ENCODE results near the gene MYO1E.

MYO1E gene

GRCh38 chr15:59313641-59314332 is 58.9 kb downstream of the MYO1E start:
- no peaks in the 10 kb centered on the region for H3K36me3 ChIP-seq (ENCODE audit: control insufficient read depth, insufficient read depth, low read length)
- H3K27me3 ChIP-seq (ENCODE audit: control insufficient read depth, insufficient read depth, low read length): no peaks in the 10 kb centered on the region
- TF ChIP-seq, protein P1, sequence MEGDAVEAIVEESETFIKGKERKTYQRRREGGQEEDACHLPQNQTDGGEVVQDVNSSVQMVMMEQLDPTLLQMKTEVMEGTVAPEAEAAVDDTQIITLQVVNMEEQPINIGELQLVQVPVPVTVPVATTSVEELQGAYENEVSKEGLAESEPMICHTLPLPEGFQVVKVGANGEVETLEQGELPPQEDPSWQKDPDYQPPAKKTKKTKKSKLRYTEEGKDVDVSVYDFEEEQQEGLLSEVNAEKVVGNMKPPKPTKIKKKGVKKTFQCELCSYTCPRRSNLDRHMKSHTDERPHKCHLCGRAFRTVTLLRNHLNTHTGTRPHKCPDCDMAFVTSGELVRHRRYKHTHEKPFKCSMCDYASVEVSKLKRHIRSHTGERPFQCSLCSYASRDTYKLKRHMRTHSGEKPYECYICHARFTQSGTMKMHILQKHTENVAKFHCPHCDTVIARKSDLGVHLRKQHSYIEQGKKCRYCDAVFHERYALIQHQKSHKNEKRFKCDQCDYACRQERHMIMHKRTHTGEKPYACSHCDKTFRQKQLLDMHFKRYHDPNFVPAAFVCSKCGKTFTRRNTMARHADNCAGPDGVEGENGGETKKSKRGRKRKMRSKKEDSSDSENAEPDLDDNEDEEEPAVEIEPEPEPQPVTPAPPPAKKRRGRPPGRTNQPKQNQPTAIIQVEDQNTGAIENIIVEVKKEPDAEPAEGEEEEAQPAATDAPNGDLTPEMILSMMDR (IDR thresholded peaks at IDR 0.05): no peak
- H2AFZ ChIP-seq: no peak overlapping the region
- no peak overlapping the region for H3K9ac ChIP-seq
- no peak overlapping the region for H3K4me2 ChIP-seq (ENCODE audit: low read length)
- no peak overlapping the region for H3K27ac ChIP-seq
- no peak overlapping the region for H3K4me3 ChIP-seq (ENCODE audit: low read depth, low read length)
- H3K9me3 ChIP-seq (ENCODE audit: control insufficient read depth, low read length): no peaks in the 10 kb centered on the region
- H3K79me2 ChIP-seq: no peaks in the 10 kb centered on the region
- no peaks in the 10 kb centered on the region for H3K4me1 ChIP-seq

DNA sequence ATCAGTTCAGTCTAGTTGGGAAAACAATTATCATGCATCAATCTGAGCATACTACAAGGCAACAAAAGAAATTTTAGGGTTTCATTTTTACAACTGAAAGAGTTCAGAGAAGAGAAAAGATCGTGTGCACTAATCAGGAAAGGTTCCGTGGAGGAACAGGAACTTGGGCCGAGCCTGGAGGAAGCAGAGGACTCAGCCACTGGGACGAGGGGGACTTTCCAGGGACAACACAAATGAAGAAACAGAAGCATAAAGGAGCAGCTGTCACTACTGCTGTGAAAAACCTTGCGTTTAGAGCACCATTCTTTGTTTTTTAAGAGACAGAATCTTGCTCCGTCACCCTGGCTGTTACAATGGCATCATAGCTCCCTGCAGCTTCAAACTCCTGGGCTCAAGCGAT is 60.5 kb downstream of the MYO1E start:
- no peak overlapping the region for H3K4me2 ChIP-seq (ENCODE audit: low read length)
- H3K4me3 ChIP-seq (ENCODE audit: low read depth, low read length): no peak overlapping the region
- no peaks in the 10 kb centered on the region for H3K36me3 ChIP-seq (ENCODE audit: control insufficient read depth, insufficient read depth, low read length)
- no peak overlapping the region for H2AFZ ChIP-seq
- H3K27ac ChIP-seq: no peak overlapping the region
- no peaks in the 10 kb centered on the region for H3K27me3 ChIP-seq (ENCODE audit: control insufficient read depth, insufficient read depth, low read length)
- no peaks in the 10 kb centered on the region for H3K9me3 ChIP-seq (ENCODE audit: control insufficient read depth, low read length)
- H3K4me1 ChIP-seq: no peaks in the 10 kb centered on the region
- no peak overlapping the region for H3K9ac ChIP-seq
- no peaks in the 10 kb centered on the region for H3K79me2 ChIP-seq
- TF ChIP-seq, protein P1 (IDR thresholded peaks at IDR 0.05): no peak

GRCh38 chr15:59311195-59311594 is 61.5 kb downstream of the MYO1E start:
- Histone ChIP-seq H3K36me3 (ENCODE audit: control insufficient read depth, insufficient read depth, low read length) (no peaks in the 10 kb centered on the region), H3K27ac (no peak overlapping the region), H3K79me2 (no peaks in the 10 kb centered on the region), H3K4me1 (no peaks in the 10 kb centered on the region), H3K9ac (no peak overlapping the region), H3K9me3 (ENCODE audit: control insufficient read depth, low read length) (no peaks in the 10 kb centered on the region), H3K4me2 (ENCODE audit: low read length) (no peak overlapping the region), H3K4me3 (ENCODE audit: low read depth, low read length) (no peak overlapping the region), H3K27me3 (ENCODE audit: control insufficient read depth, insufficient read depth, low read length) (no peaks in the 10 kb centered on the region), H2AFZ (no peak overlapping the region)
- TF ChIP-seq, protein P1 (IDR thresholded peaks at IDR 0.05): no peak

GRCh38 chr15:59309405-59309804 is 63.3 kb downstream of the MYO1E start:
- Histone ChIP-seq H3K36me3 (ENCODE audit: control insufficient read depth, insufficient read depth, low read length) (no peaks in the 10 kb centered on the region), H3K4me1 (no peaks in the 10 kb centered on the region), H3K27ac (no peak overlapping the region), H3K27me3 (ENCODE audit: control insufficient read depth, insufficient read depth, low read length) (no peaks in the 10 kb centered on the region), H3K9me3 (ENCODE audit: control insufficient read depth, low read length) (no peaks in the 10 kb centered on the region), H3K4me2 (ENCODE audit: low read length) (no peak overlapping the region), H2AFZ (no peak overlapping the region), H3K9ac (no peak overlapping the region), H3K79me2 (no peaks in the 10 kb centered on the region), H3K4me3 (ENCODE audit: low read depth, low read length) (no peak overlapping the region)
- TF ChIP-seq, protein P1 (IDR thresholded peaks at IDR 0.05): no peak

DNA sequence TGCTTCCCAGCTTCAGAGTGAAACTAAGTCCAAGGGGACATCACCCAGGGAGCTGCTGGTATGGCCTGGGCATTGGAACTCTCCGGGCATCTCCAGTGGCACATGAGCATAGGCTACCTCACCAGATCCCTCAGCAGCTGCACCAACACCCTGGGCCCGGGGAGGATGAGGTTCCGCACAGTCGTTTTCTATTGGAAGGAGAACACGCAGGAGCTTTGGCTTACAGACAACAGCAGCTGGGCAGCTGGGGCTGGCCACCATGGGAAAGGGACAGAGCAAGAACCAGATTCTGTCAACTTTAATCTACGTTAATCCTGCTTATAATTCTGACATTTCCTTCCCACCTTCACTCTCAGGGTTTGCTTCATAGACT is 65.5 kb downstream of the MYO1E start:
- H3K27me3 ChIP-seq (ENCODE audit: control insufficient read depth, insufficient read depth, low read length): no peaks in the 10 kb centered on the region
- H3K9me3 ChIP-seq (ENCODE audit: control insufficient read depth, low read length): no peaks in the 10 kb centered on the region
- H3K36me3 ChIP-seq (ENCODE audit: control insufficient read depth, insufficient read depth, low read length): no peaks in the 10 kb centered on the region
- H3K9ac ChIP-seq: no peak overlapping the region
- no peak overlapping the region for H3K4me2 ChIP-seq (ENCODE audit: low read length)
- no peak overlapping the region for H3K4me3 ChIP-seq (ENCODE audit: low read depth, low read length)
- H3K27ac ChIP-seq: no peak overlapping the region
- no peaks in the 10 kb centered on the region for H3K79me2 ChIP-seq
- no peak overlapping the region for H2AFZ ChIP-seq
- no peaks in the 10 kb centered on the region for H3K4me1 ChIP-seq
- TF ChIP-seq, protein P1 (IDR thresholded peaks at IDR 0.05): no peak

Measured in parathyroid adenoma (tissue), 2 donors.